GM19043 (cell line): ENCODE results near the gene NINJ2.
"Not testable (repeated sequence)": the region's sequence is repeated elsewhere in the genome, so short reads cannot be mapped to it uniquely, and the experiment has no call there.

ENCODE experiments used
- ATAC-seq: cut with Tn5 transposase; IDR thresholded peaks from one replicate; pipeline ENCODE4 v1.9.1; 2021; ENCODE audit warnings: low read depth; ENCODE audit not compliant: unreplicated experiment

NINJ2 gene

GRCh38 chr12:588646-589045, 74.6 kb downstream of the NINJ2 start:
- no peak for ATAC-seq

GRCh38 chr12:588024-588322, 75.3 kb downstream of the NINJ2 start:
- ATAC-seq, result no peak

DNA sequence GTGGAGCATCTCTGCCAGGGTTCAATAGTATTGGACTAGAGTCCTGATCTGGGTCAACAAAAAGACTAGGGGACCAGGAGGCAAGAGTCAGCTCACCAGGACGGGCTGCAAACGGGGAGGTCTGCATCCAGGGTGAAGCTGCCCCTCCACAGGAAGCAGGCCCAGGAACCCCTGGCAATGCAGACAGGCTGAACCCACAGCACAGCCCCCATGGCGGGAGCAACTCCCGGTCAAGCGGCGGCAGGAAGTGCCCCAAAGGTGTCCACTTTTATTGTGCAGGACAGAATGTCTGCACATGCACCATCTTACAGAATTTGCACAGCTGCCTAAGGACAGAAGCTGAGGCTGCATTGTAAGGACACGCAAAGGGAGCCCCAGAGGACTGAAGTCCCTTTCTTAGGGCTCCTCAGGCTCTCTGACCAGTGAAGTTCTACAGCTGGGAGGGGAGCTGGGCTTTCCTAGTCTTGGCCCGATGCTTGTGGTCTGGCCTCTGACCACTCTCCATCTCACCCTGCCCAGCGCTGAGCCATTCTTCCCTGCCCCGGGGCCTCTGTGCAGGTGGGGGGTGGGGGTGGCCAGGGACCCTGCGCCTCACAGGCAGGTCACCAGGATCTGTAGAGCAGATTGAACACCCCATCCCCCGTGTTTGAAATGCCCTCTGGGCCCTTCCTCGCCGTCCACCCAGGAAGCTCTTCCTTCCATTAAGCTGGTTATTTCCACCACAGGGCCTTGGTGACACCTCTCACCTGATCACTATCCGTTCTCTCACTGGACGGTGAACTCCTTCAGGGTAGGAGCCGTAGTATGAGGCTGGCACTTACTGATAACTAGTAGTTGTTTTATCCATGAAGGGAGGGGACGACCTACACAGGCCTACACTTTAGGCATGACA, 75.9 kb downstream of the NINJ2 start:
- ATAC-seq, result no peak

GRCh38 chr12:586318-587071, 76.8 kb downstream of the NINJ2 start:
- ATAC-seq, result no peak

DNA sequence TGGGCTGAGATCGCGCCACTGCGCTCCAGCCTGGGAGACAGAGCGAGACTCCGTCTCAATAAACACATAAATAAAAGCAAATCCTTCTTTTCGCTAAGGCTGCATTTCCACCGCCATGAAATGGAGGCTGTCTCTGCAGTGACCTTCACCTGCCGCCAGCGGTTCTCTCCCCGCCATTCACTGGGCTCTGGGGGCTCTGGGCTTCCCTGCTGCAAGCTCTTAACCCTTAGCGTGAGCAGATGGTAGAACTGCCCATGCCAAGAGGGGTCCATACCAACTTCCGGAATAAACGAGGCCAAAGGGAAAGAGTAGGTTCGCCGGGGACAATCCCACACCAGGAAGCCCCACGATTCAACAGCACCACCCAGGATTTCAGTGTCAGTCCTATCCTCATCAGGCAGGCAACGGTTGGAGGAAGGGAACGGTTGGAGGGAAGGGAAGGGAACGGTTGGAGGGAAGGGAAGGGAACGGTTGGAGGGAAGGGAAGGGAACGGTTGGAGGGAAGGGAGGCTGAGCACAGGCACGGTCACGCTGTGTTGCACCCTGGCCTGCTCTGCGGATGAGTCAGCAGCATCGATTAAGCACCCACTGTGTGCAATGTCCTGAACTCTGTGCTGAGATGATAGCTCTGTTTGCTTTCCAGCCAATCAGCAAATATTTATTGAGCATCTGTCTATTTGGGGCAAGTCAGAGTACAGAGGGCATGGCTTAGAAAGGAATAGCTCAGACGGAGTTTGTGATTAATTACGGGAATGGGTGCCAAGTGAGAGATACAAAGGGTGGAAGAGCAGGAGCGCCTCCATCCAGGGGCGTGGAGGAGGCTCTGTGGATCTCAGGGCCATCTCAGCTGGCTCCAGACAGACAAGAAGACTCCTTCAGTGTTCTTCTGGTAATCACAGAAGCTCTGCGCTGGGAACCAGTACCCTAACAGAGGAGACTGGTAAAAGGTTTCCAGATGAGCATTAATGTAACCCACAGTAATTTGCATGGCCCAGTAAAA, 77.9 kb downstream of the NINJ2 start:
- no peak for ATAC-seq

DNA sequence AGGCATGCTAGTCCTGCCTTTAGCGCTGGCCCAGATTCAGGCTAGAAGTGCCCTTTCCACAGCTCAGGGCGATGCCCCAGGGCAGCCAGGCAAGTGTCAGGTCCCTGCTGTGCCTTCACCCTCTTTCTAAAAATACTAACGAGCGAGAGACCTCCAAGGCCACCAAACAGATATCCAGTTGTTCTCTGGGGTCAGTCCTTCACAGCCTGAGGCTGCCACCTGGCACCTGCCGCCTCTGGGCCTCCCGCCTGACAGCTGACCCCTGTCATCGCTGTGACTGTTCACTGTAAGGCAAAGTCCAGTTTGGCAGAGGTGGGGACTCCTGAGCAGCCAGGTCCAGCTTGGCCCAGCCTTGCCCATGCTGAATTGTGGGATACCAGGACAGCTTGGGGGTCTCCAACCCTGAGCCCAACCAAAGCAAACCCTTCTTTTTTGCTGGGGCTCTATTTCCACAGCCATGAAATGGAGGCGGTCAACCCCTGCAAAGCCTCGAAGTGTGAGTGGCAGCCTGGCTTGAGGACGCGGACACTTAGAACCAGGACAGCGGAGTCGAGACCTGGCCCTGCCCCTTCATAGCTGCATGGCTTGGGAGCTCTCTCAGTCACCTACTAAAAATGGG, 79.9 kb downstream of the NINJ2 start:
- no peak for ATAC-seq

GRCh38 chr12:581746-582145, 81.5 kb downstream of the NINJ2 start:
- ATAC-seq, result no peak

DNA sequence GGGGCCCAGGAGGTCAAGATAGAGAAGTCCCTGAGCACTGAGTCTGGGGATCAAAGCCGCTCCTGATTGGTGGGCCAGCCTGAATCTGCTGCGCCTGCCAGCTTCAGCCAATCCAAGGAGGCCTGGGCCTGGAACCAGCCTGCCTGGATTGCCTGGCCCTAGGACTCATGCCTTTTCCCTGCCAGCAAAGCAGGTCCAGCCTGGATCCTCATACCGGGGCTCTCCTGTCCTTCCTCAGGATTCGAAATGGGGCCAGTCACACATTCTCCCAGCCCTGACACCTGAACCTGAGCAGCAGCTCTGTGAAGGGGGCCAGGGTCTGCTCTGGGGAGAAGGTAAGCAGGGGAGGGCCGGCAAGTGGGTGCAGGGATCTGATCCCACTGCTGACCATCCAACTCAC, 81.9 kb downstream of the NINJ2 start:
- no peak for ATAC-seq

GRCh38 chr12:580813-581212, 82.4 kb downstream of the NINJ2 start:
- no peak for ATAC-seq

GRCh38 chr12:579420-580110, 83.7 kb downstream of the NINJ2 start:
- no peak for ATAC-seq

DNA sequence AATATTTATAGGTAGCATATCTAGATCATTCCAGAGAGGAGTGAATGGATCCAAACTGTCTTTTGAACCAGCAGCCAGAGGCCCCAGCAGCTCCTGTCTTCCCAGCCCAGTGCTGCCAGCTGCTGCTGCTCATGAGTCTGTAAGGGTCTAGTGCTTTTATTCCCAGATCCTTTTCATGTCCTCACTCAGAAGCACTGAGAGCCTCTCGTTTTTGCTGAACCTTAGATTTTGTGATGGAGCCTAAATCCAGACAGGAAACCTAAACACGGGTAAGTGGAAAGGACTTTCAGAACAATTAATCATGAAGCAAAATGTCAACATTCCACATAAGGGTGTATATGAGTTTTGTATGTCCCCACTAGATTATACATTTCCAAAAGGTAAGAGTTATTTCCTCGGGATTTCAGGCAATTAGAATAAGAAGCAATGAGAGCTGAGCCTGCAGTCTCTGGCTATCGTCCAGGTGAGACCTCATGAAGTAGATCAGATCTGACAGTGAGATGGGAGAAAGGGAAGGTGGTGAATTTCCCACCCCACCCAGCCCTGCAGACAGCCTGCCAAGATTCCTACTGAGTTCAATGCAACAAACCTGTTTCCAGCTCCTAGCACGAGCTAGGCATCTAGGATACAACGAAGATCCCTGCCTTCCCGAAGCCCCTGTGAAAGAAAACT, 84.4 kb downstream of the NINJ2 start:
- no peak for ATAC-seq

GRCh38 chr12:577994-578747, 85.1 kb downstream of the NINJ2 start:
- not testable (repeated sequence) for ATAC-seq

DNA sequence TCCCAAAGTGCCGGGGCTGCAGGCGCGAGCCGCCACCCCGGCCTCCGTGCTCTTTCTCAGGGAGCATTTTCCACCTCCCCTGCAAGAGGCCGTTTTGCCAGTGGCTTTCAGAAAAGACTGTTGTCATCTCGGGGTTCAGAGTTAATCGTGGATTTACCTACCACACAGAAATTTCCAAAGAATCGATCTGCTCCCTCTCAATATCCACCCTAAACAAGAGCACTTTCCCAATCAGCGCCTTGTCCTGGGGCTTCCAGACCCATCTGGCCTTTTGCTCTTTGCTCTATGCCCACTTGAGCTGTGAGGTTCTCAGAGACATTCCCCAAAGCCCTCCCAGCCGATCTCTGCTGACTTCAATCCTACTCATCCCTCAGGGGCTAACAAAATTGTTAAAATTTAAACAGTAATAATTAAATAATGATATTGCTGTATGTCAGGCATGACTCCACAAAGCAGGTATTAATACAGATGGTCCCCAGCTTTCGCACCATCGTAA, 86.6 kb downstream of the NINJ2 start:
- ATAC-seq, result no peak

DNA sequence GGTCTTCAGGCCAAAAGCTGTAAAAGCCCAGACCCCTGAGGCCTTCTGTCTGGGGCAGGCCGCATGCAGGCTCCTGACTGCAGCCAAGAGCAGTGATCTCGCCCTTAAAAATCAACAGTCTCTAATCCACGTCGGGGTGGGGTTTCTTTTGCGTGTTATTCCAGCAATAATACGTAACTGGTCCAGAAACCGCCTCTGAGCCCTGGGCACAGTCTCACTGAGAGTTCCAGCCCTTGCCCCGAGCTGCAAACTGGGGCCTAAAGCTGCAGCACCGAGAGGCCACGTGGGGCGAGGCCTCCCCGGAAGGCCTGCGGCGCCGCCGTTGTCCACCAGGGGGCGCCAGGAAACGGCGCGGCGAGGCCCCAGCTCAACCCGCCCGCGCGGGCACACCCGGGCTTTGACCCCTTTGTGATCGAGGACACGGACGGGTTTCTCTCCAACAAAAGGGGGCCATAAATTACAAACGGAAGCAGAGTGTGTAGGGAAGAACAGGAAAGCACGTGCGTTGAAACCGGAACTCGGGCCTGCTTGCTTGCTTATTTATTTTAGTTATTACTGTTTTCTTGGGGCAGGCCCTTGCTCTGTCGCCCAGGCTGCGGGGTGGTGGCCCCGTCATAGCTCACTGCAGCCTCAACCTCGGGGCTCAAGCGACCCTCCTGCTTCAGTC, 87.2 kb downstream of the NINJ2 start:
- ATAC-seq, result peak; percentile 70

GRCh38 chr12:575129-575502, 88.1 kb downstream of the NINJ2 start:
- no peak for ATAC-seq

DNA sequence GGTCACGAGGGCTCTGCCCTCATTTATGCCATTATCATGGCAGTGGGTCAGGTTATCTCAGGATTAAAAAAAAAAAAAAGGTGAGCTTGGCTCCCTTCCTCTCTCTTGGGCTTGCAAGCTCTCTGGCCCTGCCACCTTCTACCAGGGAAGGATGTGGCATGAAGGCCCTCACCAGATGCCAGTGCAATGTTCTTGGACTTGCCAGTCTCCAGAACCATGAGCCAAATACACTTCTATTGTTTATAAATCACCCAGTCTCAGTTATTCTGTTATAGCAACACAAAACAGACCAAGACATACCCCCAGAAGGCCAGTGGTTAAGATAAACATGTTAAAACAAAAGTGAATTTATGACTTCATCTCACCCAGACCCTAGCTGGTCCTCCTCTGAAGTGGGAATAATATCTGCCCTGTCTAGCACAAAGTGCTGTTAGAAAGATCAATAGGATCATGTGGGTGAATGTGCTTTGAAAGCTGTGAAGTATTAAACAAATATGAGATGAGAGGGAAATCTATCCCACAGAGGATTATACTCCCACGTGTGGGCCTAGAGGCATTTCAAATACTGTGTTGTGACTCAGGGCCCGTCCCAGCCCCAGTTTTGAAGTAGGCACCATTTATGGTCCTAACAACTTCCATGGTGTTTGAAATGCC, 88.6 kb downstream of the NINJ2 start:
- ATAC-seq, result no peak

GRCh38 chr12:573232-573631, 90.0 kb downstream of the NINJ2 start:
- no peak for ATAC-seq
